ENCODE measurements around the gene ZC3H13. TPM values are rescaled to one million over a fixed set of nuclear protein-coding genes. Genes with fewer than 3 reads are reported as not detected.

Gene ZC3H13
- total and polyA plus RNA-seq, 2 experiments from 2014 or later: 15.6 to 50.7 TPM

DNA sequence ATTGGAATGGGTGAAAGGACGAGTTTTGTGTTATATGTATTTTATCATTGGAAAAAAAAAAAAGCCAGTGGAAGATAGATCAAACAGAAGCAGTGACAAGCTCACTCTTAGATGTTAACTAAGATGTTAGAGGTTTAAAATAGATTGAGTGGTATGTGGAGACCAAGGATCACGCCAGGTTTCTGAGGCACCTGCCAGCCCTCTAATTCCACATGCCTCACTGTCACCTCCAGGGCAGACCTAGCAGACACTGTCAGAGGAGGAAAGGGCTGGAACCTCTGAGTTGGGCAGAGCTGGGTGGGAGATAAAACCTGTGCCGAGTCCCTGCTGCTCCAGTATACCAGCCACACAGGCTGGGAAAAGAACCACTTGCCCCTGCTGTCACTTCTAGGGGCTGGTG, 143.5 kb downstream of the ZC3H13 start:
- no peaks in the 10 kb centered on the region for H3K9me2 ChIP-seq (ENCODE audit: insufficient read depth)
- H3K27ac ChIP-seq: no peak overlapping the region
- H2AFZ ChIP-seq: no peak overlapping the region
- no peaks in the 10 kb centered on the region for H4K20me1 ChIP-seq (ENCODE audit: insufficient read depth)
- no peaks in the 10 kb centered on the region for H3K4me1 ChIP-seq (ENCODE audit: insufficient read depth)
- in situ Hi-C loops (cut with MboI): no loop called here
- H3K27me3 ChIP-seq (replicated peaks; ENCODE audit: insufficient read depth): no peaks in the 10 kb centered on the region; the same call in 1 of the 2 replicates
- no peaks in the 10 kb centered on the region for H3K36me3 ChIP-seq (ENCODE audit: low read depth)
- H3K9me3 ChIP-seq (ENCODE audit: low read depth): no peaks in the 10 kb centered on the region
- H3K79me2 ChIP-seq (ENCODE audit: insufficient read depth): no peaks in the 10 kb centered on the region
- H3K4me2 ChIP-seq (ENCODE audit: unreplicated experiment): no peak overlapping the region
- no peak for DNase-seq
- no peak overlapping the region for H3K9ac ChIP-seq
- WGBS, 2 experiments (ENCODE audit: low coverage in 1 of 2, low lambda C conversion rate in 2 of 2, missing lambda C conversion rate in 2 of 2): 26 to 37% methylated on average over 3 of the region's 3 CpGs
- H3F3A ChIP-seq (ENCODE audit: insufficient read depth): no peaks in the 10 kb centered on the region
- TF ChIP-seq EZH2phosphoT487 (IDR thresholded peaks at IDR 0.05; ENCODE audit: insufficient read depth, low read depth) (no peak), EZH2 (IDR thresholded peaks at IDR 0.05; ENCODE audit: insufficient read depth, poor library complexity, severe bottlenecking) (no peak)
- H3K4me3 ChIP-seq: no peak overlapping the region

DNA sequence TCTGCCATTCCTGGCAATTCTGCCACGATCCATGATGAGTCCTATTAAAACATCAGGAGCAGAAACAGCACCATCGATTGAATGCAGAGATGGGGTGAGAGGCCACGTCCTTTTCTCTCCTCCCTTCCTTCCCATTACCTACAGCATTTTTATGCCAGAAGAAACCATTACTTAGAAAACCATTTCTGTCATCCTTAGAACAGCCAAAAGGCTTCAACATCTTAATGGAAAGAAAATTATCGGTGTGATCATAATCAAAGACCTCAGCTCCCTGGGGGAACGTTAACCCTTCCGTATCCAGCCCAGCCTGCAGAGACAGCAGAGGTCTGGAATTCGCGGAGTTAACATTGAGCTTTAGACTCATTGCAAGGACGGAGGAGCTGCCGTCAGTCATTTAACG, 145.0 kb downstream of the ZC3H13 start:
- no peak overlapping the region for H3K9ac ChIP-seq
- WGBS, 2 experiments (ENCODE audit: low coverage in 1 of 2, low lambda C conversion rate in 2 of 2, missing lambda C conversion rate in 2 of 2): 25 to 30% methylated on average over 11 of the region's 11 CpGs
- H3K9me3 ChIP-seq (ENCODE audit: low read depth): no peaks in the 10 kb centered on the region
- no peak for DNase-seq
- no peaks in the 10 kb centered on the region for H4K20me1 ChIP-seq (ENCODE audit: insufficient read depth)
- H3K4me2 ChIP-seq (ENCODE audit: unreplicated experiment): no peak overlapping the region
- H3K4me1 ChIP-seq (ENCODE audit: insufficient read depth): no peaks in the 10 kb centered on the region
- H2AFZ ChIP-seq: no peak overlapping the region
- H3K9me2 ChIP-seq (ENCODE audit: insufficient read depth): no peaks in the 10 kb centered on the region
- no peaks in the 10 kb centered on the region for H3F3A ChIP-seq (ENCODE audit: insufficient read depth)
- H3K36me3 ChIP-seq (ENCODE audit: low read depth): no peaks in the 10 kb centered on the region
- no peak overlapping the region for H3K27ac ChIP-seq
- H3K27me3 ChIP-seq (replicated peaks; ENCODE audit: insufficient read depth): peaks cover 5% of the 10 kb centered on the region; the same call in 1 of the 2 replicates
- H3K79me2 ChIP-seq (ENCODE audit: insufficient read depth): no peaks in the 10 kb centered on the region
- TF ChIP-seq EZH2phosphoT487 (IDR thresholded peaks at IDR 0.05; ENCODE audit: insufficient read depth, low read depth) (no peak), EZH2 (IDR thresholded peaks at IDR 0.05; ENCODE audit: insufficient read depth, poor library complexity, severe bottlenecking) (no peak)
- in situ Hi-C loops (cut with MboI): no loop called here
- no peak overlapping the region for H3K4me3 ChIP-seq

Other genes starting within 250 kb of the ZC3H13 start
- not detected in 2 replicates for gene SIAH3, start 201.0 kb downstream of the ZC3H13 start, total RNA-seq (2014; rRNA removed; shearing (Covaris generic))
- not detected in 2 replicates for gene SIAH3, start 201.0 kb downstream of the ZC3H13 start, polyA plus RNA-seq (2016; fragmentation: Nextera tagmentation; extraction: Ambion mirVana)
- not detected in 2 replicates for gene CPB2, start 52.3 kb upstream of the ZC3H13 start, total RNA-seq (2014; rRNA removed; shearing (Covaris generic))
- 0.11 TPM in 1 of 2 replicates, not detected in the other for gene CPB2, start 52.3 kb upstream of the ZC3H13 start, polyA plus RNA-seq (2016; fragmentation: Nextera tagmentation; extraction: Ambion mirVana)
- not detected in 2 replicates for gene LCP1, start 129.4 kb upstream of the ZC3H13 start, total RNA-seq (2014; rRNA removed; shearing (Covaris generic))
- 0.64 and 1.3 TPM in 2 replicates for gene LCP1, start 129.4 kb upstream of the ZC3H13 start, polyA plus RNA-seq (2016; fragmentation: Nextera tagmentation; extraction: Ambion mirVana)
- gene LRRC63, start 159.2 kb upstream of the ZC3H13 start, total RNA-seq (2014; rRNA removed; shearing (Covaris generic)): not detected in 2 replicates
- gene LRRC63, start 159.2 kb upstream of the ZC3H13 start, polyA plus RNA-seq (2016; fragmentation: Nextera tagmentation; extraction: Ambion mirVana): not detected in 2 replicates

Data from GM23248 (cell line).